Embryonic facial prominence (tissue), 1 donor: ENCODE data around the gene PDE6C.

Experiments
- DNase-seq: peaks from one replicate; pipeline ENCODE4 v3.0.0-alpha.2; 2016; ENCODE audit errors: extremely low spot score

Gene PDE6C

DNA sequence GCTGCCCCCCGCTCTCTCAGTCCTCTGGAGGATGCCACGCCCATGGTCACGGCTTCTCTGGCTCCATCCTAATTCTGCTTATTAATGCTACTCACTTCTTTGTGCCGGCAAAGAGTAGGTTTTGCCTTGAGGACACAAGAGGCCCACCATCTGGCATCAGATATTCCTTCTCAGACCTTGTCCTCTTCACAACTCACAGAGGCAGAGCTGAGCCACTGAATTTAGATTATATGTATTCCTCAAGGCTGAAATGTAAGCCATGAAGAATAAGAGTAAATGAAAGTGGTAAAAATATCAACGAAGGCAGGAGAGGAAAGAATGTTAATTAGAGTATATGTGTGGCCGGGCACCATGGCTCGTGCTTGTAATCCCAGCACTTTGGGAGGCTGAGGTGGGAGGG lies 17.8 kb upstream of the PDE6C start:
- no peak for DNase-seq

DNA sequence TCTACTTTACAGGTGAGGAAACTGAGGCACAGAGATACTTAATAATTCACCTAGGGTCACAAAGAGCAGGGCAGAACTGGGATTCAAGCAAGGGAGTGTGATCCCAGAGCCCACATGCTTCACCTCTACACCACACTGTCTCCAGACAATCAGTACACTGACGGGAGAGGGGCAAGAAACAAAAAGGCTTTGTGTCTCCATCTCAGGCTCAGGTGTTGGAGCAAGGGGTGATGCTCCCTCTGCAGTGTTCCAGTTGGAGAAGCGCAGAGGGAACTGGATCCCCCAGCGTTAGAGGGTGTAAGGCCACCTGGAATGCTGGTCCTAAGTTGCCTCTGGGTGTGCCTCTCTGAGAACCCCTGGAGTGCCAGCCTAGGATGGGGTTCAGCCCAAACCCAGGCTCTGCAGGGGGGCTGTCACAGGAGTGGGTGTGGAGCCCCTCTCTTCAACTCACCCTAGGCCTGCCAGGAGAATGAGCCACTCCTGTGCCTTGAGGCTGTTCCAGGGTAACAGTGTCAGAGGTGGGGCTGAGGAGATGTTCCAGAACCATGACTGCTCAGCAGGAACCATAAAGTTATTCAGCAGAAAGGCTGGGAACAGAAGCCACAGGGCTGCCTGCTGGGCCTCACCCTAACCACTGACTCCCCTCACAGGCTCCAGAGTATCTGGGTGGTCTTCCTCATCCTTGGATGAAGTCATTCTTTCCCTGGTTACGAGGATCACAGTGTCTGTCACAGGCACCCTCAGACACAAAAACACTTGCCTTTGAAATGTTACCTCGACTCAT lies 16.8 kb upstream of the PDE6C start:
- no peak for DNase-seq

GRCh38 chr10:93596539-93596938 lies 15.8 kb upstream of the PDE6C start:
- DNase-seq, result no peak

DNA sequence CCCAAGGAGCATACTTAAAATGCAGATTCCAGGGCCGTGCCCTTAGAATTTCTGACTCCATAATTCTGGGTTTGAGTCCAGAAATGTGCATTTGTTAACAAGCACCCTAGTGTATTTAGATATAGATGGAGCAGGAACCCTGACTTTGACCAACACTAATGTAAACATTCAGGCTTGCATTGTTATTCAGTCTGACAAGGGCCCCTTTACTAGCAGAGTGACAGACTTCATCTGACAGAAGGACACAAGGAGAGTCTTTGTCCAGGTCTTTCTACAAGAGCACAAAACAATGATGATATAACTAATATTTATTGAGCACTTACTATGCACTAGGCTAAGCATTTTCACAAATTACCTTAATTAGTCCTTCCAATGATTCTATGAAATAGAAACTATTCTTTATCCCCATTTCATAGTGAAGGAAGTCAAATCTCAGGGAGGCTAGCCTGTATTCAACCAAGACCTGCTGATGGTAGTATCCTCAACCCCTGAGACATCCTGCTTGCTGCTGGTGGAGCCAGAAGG lies 15.2 kb upstream of the PDE6C start:
- no peak for DNase-seq

GRCh38 chr10:93598157-93598556 lies 14.2 kb upstream of the PDE6C start:
- no peak for DNase-seq

GRCh38 chr10:93599335-93599734 lies 13.0 kb upstream of the PDE6C start:
- DNase-seq, result no peak

DNA sequence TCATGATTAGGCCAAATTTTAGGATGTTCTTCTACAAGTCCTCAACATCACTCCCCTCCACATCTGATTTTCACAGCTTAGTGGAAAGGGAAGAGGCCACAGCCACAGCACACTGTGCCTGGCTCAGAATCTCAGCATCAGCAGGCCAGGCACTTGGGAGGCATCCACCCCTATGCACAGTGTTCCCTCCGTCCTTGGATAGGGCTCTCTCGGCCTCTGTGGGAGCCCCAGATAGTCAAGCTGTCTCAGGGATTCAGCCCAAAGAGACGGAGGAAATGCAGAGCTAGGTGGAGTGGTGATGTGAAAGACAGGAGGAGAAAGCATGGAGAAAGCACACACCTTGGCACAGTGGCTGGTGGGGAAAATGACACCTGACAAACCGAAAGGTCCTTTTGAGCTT lies 12.6 kb upstream of the PDE6C start:
- DNase-seq, result no peak

DNA sequence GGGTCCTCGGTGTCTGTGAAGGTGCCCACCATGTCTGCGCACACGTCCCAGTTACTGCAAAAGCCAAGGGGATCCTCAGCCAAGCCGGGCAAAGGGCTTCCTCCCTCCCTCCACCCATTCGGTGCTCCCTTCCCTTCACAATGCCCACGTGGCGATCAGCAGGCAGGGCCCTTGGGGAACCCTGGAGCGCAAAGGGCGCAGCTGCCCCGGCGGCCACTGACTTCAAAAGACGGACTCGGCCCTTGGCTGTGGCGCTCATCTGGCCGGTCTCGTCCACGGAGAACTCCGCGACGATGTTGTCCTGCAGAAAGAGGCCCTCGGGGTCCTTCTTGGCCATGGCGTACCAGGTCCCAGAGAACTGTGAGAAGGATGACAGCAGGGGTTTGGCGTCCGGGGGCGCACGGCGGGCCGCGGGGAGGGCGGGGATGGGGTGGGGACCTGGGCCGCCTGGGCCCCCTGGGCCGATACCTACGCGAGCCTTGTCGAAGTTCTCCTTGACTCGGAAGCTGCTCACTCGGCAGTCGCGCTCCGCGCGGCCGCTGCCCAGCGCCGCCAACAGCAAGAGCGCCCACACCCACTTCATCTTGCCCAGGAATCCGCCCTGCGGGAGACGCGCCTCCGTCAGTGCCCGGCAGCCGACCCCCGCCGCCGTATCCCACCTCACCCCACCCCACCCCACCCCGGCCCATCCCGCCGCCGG lies 11.7 kb upstream of the PDE6C start:
- DNase-seq, result no peak

DNA sequence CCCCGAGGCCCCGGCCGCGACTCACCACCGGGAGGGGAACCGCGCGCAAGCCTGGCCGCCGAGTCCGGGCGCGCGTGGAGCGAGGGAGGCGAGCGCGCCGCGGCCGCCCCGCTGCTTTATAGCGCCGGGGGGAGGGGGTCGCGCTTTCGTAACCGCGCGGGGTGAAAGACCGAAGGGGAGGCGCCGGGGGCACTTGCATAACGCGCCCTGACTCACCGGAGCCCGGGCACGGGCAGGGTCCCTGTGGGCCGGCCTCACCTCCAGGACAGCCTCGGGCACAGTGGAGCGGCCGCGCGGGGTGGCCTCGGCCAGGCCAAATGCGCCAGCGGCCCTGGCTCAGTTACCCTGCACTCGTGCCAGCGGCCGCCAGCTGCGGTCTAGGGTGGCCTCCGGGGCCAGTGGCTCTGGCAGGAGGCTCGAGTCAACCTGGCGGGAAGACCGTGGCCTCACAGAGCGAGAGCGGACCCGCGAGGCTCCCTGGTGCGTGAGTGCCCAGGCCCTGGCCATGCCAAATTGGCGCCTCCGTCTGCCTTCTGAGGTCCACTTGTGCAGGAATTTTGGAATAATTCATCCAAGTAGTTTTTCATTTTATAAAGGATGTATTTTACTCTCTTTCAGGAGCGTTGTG lies 11.1 kb upstream of the PDE6C start, which contains the start of gene RBP4:
TSS of gene RBP4 (minus strand) at position 90 of the 628 bp plus-strand sequence. CDS start 207 bp downstream, outside the sequence.
- no peak for DNase-seq

DNA sequence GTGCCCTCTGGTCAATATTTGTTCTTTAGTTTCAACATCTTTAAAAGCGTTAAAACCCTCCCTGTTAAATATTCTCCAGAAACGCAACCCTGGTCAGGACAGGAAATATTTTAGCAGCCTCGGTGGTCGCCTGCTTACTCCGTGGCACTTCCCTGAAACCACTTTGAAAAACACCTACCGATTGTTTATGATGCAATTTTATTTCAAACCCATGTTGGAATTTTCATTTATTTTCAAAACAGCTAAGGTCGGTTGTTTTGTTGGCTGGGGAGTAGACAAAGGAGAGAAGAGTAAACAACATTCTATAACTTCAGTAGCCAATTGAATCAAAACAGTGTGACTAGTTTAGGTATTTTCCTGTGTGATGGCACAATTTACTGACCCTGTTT lies 10.6 kb upstream of the PDE6C start:
- DNase-seq, result no peak

DNA sequence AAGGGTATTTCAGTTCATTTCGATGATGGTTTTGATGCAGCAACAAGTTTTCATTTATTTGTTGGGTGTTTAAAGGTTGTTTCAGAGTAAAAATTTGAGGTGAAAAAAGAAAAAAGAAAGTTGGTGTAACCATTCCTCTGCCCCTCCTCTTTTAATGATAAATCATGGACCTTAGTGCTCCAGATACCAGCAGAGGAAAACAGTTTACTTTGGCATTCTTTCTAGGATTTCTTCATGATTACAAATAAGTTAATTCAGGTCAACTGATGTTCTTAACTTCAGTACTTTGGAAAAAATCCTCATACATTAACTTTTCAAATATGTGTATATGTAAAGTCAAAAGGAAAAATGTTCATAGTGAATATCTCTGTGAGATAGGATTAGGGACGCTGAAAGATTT lies 9.3 kb upstream of the PDE6C start:
- DNase-seq, result no peak

DNA sequence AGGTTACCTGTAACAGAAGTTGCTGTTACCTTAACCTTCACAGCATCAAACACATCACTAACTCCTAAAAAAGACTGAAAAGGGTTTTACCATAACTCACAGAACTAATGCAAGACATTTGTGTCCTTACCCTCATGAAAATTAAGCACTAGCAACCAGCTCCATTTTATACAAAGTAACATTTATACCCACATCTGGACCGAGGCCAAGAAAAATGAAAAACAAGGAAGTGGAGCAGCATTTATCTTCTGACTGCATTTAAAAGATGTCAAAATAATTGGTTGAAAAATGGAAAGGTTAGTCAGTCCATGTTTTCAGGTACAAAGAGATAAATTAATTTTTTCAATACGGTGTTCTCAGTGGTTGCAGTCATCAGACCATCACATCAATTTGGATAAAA lies 8.2 kb upstream of the PDE6C start:
- no peak for DNase-seq

GRCh38 chr10:93608421-93608820 lies 3.9 kb upstream of the PDE6C start:
- DNase-seq, result no peak

DNA sequence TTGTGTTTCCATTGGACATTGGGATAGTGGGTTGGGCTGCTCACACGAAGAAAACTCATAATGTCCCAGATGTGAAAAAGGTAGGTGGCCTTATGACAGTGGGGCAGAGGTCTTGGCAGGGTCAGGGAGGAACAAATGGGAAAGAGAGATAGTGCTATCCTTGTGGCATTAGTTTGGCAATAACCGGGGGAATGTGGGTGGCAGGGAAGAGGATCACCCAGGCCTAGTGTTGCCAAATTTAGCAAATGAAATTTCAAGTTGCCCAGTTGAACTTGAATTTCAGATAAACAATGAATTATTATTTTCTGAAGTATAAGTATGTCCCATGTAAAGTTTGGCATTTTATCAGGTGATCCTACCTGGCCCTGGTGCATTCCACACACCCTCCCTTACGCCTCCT lies 789 bp downstream of the PDE6C start:
- DNase-seq, result no peak

DNA sequence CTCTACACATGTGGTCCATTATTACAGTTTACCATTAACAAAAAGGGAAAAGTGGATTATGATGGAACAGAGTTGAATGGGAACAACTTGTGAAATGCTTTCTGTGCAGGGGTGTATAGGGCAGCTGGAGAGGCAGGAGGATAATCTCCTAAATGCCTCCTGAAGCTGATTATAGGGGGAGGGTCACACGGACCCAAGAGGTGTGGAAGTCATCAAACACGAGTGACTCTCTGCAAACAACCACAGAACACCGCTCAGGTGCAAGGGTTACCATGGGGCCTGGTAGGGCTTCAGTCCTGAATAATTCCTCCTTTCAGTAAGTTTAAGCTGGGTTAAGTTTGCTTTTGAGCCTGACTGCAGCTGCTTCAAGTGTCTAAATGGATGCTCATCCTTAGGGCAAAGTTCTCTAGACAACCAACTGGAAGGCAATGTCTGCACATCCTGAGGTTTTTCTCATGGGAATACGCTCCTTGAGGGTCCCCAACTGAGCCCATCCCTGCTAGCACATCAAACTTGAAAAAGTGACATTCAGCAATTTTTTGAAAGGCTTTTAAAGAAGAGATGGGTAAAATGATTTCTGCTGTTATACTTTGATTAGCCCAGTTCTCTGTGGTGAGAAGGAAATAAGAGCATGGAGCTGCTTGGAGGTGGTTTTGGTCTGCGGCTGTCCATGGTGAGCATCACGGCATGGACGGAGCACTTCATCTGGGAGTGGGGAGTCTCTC lies 1.9 kb downstream of the PDE6C start:
- DNase-seq, result no peak

DNA sequence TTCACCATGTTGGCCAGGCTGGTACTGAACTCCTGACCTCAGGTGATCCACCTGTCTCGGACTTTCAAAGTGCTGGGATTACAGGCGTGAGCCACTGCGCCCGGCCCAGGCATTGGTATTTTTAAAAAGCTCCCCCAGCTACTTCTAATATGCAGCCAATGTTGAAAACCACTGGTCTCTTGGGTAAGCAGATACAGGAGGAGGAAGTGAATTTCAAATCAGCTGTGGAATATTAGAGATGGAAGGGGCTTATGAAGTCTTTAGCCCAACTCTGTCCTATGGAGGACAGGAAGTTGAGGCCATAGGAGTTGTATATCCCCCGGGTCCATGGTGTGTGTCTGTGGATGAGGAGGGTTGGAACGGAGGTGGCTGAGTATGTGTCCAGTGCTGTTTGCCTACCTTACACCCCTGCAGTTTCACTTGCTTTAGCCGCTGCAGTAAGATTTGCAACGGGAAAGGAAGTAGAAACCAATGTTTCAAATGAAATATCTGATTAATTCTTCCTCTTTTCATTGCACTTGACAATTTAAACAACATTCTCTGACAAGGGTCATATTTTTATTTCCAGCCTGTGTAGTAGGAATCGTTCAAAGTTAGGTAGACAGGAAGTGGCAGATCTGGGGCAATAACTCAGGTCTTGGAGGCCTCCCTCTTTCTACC lies 3.4 kb downstream of the PDE6C start:
- no peak for DNase-seq

DNA sequence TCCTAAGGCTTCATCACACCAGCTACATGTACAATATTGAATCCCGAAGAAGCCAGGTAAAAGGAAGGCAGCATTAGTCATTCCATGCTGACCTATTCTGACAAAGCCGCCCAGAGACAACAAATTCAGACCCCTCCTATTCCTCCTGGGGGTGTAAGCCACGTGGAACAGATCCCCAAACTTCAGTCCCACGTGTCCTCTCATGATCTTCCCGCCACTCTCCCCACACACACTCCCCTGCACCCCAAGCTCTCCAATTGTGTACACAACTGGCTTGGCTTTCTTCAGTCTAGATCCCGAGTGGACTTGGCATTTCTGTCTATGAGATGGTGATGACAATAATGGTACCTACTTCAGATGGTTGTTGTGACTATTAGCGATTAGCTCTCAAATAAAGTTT lies 8.6 kb downstream of the PDE6C start:
- no peak for DNase-seq

- DNase-seq, result no peak
Measured at GRCh38 chr10:93622942-93623341, 10.6 kb downstream of the PDE6C start.

GRCh38 chr10:93628858-93629257 lies 16.5 kb downstream of the PDE6C start:
- no peak for DNase-seq

GRCh38 chr10:93629647-93630305 lies 17.4 kb downstream of the PDE6C start:
- no peak for DNase-seq
